ENCODE results near the gene OXCT1.

DNA sequence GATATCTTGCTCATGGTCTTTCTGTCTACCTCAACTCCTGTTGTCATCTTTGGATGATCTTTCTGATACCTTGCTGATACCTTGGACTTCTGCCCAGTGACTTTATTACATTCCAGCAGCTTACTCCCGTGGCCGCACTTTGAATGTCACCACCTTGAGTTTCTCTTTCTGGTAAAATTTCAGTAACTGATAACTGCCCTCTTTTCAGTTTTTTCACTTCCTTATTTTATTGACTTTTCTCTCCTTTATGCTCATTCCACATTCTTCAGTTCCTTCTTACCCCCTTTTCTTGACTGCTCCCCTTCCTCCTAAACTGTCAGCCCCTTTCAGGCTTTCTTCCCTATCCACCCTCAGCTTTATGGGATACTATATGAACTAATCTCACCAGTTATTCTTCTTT, 47.9 kb upstream of the OXCT1 start:
- TF ChIP-seq, protein P1, sequence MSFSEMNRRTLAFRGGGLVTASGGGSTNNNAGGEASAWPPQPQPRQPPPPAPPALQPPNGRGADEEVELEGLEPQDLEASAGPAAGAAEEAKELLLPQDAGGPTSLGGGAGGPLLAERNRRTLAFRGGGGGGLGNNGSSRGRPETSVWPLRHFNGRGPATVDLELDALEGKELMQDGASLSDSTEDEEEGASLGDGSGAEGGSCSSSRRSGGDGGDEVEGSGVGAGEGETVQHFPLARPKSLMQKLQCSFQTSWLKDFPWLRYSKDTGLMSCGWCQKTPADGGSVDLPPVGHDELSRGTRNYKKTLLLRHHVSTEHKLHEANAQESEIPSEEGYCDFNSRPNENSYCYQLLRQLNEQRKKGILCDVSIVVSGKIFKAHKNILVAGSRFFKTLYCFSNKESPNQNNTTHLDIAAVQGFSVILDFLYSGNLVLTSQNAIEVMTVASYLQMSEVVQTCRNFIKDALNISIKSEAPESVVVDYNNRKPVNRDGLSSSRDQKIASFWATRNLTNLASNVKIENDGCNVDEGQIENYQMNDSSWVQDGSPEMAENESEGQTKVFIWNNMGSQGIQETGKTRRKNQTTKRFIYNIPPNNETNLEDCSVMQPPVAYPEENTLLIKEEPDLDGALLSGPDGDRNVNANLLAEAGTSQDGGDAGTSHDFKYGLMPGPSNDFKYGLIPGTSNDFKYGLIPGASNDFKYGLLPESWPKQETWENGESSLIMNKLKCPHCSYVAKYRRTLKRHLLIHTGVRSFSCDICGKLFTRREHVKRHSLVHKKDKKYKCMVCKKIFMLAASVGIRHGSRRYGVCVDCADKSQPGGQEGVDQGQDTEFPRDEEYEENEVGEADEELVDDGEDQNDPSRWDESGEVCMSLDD (tag by site-specific recombination; IDR thresholded peaks at IDR 0.05): no peak
- TF ChIP-seq SP2 (tag by site-specific recombination; IDR thresholded peaks at IDR 0.05): no peak
- TF ChIP-seq, protein P2, sequence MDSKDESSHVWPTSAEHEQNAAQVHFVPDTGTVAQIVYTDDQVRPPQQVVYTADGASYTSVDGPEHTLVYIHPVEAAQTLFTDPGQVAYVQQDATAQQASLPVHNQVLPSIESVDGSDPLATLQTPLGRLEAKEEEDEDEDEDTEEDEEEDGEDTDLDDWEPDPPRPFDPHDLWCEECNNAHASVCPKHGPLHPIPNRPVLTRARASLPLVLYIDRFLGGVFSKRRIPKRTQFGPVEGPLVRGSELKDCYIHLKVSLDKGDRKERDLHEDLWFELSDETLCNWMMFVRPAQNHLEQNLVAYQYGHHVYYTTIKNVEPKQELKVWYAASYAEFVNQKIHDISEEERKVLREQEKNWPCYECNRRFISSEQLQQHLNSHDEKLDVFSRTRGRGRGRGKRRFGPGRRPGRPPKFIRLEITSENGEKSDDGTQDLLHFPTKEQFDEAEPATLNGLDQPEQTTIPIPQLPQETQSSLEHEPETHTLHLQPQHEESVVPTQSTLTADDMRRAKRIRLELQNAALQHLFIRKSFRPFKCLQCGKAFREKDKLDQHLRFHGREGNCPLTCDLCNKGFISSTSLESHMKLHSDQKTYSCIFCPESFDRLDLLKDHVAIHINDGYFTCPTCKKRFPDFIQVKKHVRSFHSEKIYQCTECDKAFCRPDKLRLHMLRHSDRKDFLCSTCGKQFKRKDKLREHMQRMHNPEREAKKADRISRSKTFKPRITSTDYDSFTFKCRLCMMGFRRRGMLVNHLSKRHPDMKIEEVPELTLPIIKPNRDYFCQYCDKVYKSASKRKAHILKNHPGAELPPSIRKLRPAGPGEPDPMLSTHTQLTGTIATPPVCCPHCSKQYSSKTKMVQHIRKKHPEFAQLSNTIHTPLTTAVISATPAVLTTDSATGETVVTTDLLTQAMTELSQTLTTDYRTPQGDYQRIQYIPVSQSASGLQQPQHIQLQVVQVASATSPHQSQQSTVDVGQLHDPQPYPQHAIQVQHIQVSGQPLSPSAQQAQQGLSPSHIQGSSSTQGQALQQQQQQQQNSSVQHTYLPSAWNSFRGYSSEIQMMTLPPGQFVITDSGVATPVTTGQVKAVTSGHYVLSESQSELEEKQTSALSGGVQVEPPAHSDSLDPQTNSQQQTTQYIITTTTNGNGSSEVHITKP (tag by site-specific recombination; IDR thresholded peaks at IDR 0.05): no peak
- TF ChIP-seq, protein P3, sequence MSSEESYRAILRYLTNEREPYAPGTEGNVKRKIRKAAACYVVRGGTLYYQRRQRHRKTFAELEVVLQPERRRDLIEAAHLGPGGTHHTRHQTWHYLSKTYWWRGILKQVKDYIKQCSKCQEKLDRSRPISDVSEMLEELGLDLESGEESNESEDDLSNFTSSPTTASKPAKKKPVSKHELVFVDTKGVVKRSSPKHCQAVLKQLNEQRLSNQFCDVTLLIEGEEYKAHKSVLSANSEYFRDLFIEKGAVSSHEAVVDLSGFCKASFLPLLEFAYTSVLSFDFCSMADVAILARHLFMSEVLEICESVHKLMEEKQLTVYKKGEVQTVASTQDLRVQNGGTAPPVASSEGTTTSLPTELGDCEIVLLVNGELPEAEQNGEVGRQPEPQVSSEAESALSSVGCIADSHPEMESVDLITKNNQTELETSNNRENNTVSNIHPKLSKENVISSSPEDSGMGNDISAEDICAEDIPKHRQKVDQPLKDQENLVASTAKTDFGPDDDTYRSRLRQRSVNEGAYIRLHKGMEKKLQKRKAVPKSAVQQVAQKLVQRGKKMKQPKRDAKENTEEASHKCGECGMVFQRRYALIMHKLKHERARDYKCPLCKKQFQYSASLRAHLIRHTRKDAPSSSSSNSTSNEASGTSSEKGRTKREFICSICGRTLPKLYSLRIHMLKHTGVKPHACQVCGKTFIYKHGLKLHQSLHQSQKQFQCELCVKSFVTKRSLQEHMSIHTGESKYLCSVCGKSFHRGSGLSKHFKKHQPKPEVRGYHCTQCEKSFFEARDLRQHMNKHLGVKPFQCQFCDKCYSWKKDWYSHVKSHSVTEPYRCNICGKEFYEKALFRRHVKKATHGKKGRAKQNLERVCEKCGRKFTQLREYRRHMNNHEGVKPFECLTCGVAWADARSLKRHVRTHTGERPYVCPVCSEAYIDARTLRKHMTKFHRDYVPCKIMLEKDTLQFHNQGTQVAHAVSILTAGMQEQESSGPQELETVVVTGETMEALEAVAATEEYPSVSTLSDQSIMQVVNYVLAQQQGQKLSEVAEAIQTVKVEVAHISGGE (tag by site-specific recombination; conservative IDR thresholded peaks at IDR 0.05; ENCODE audit: low read depth): no peak
- TF ChIP-seq, protein P4, sequence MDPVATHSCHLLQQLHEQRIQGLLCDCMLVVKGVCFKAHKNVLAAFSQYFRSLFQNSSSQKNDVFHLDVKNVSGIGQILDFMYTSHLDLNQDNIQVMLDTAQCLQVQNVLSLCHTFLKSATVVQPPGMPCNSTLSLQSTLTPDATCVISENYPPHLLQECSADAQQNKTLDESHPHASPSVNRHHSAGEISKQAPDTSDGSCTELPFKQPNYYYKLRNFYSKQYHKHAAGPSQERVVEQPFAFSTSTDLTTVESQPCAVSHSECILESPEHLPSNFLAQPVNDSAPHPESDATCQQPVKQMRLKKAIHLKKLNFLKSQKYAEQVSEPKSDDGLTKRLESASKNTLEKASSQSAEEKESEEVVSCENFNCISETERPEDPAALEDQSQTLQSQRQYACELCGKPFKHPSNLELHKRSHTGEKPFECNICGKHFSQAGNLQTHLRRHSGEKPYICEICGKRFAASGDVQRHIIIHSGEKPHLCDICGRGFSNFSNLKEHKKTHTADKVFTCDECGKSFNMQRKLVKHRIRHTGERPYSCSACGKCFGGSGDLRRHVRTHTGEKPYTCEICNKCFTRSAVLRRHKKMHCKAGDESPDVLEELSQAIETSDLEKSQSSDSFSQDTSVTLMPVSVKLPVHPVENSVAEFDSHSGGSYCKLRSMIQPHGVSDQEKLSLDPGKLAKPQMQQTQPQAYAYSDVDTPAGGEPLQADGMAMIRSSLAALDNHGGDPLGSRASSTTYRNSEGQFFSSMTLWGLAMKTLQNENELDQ (tag by site-specific recombination; IDR thresholded peaks at IDR 0.05; ENCODE audit: low read depth): no peak
- TF ChIP-seq, protein P5, sequence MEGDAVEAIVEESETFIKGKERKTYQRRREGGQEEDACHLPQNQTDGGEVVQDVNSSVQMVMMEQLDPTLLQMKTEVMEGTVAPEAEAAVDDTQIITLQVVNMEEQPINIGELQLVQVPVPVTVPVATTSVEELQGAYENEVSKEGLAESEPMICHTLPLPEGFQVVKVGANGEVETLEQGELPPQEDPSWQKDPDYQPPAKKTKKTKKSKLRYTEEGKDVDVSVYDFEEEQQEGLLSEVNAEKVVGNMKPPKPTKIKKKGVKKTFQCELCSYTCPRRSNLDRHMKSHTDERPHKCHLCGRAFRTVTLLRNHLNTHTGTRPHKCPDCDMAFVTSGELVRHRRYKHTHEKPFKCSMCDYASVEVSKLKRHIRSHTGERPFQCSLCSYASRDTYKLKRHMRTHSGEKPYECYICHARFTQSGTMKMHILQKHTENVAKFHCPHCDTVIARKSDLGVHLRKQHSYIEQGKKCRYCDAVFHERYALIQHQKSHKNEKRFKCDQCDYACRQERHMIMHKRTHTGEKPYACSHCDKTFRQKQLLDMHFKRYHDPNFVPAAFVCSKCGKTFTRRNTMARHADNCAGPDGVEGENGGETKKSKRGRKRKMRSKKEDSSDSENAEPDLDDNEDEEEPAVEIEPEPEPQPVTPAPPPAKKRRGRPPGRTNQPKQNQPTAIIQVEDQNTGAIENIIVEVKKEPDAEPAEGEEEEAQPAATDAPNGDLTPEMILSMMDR (tag by site-specific recombination; IDR thresholded peaks at IDR 0.05): no peak
- TF ChIP-seq TCF7L2 (IDR thresholded peaks at IDR 0.05; ENCODE audit: borderline replicate concordance, low read depth, low read length): no peak

Data from HEK293 (cell line).